IMR-90 (cell line): ENCODE data around the gene COL2A1.

Experiments used
- POLR2A ChIP-seq: IDR thresholded peaks from 2 replicates; pipeline ENCODE4 v1.6.1; 2012; ENCODE audit warnings: mild to moderate bottlenecking, low read depth, low read length
- SMC3 ChIP-seq: fragments of 150-350 bp; IDR thresholded peaks from 2 replicates; pipeline ENCODE4 v1.6.1; 2016; ENCODE audit warnings: low read depth, mild to moderate bottlenecking, antibody characterized with exemption, low read length, moderate library complexity
- TF ChIP-seq, protein P1 (sequence below): conservative IDR thresholded peaks from 2 replicates; pipeline ENCODE4 v1.5.1; 2012; ENCODE audit warnings: mild to moderate bottlenecking, low read depth, low read length, improper control_type of control experiment

DNA sequence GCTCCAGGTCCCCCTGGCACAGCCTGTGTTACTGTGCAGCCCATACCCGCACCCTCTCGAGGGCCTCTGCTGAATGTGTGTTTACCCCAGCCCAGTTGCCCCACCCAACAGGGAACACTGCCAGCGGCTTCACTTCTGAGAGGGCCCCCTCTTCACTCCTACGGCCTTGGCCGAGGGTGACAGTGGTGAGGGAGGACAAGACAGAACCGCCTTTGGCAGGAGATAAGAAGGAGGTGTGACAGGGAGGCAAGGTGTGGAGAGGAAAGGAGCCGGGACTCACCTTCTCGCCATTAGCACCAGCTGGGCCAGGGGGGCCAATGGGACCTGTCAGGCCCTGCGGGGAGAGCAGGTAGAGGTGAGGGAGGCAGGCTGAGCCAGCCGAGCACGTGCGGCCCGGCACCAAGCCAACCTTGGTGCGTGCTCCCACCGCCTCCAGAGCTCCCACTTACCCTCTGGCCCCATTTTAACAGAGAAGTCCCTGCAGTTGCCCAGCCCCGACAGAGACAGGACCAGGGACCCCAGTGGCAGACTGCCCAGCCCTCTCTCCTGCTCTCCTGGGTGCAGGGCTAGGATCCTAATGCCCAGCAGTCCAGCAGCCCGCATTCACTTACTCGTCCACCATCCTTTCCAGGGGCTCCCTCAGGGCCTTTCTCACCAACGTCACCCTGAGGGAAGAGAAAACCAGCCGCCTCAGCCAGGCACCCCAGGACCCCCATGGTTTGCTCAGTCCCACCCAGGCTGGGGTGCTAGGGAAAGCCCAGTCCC lies 22.6 kb downstream of the COL2A1 start:
- TF ChIP-seq, protein P1, sequence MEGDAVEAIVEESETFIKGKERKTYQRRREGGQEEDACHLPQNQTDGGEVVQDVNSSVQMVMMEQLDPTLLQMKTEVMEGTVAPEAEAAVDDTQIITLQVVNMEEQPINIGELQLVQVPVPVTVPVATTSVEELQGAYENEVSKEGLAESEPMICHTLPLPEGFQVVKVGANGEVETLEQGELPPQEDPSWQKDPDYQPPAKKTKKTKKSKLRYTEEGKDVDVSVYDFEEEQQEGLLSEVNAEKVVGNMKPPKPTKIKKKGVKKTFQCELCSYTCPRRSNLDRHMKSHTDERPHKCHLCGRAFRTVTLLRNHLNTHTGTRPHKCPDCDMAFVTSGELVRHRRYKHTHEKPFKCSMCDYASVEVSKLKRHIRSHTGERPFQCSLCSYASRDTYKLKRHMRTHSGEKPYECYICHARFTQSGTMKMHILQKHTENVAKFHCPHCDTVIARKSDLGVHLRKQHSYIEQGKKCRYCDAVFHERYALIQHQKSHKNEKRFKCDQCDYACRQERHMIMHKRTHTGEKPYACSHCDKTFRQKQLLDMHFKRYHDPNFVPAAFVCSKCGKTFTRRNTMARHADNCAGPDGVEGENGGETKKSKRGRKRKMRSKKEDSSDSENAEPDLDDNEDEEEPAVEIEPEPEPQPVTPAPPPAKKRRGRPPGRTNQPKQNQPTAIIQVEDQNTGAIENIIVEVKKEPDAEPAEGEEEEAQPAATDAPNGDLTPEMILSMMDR = no peak
- TF ChIP-seq POLR2A (no peak), SMC3 (no peak)
